Erythroblast (primary cell): Measurements from ENCODE around the gene KIF6.

Experiments used
- GATA1 ChIP-seq: IDR thresholded peaks from 2 replicates; pipeline ENCODE4 v1.6.1; 2011; ENCODE audit warnings: low read depth, mild to moderate bottlenecking, control low read depth, low read length, moderate library complexity
- POLR2A ChIP-seq: IDR thresholded peaks from 2 replicates; pipeline ENCODE4 v1.6.1; 2011; ENCODE audit warnings: mild to moderate bottlenecking, low read length

DNA sequence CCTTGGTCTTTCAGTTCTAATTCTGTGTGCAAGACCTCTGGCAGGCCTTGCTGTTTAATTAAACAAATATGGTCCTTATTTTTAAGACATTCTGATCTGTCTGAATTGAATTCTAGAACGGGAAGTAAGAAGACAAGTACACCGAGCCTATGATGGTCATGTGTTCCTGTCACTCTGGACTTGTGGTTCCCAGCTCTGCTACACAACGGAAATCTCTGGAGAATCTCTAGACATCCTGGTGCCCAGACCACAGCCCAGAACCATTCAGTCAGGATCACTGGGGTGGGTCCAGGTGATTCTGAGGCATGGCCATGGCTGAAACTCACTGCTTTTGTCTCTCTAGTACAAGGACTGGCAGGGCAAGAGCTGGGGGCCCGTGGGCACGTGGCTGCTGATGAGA, 386.8 kb downstream of the KIF6 start:
- TF ChIP-seq POLR2A (no peak), GATA1 (no peak)
